ENCODE measurements around the gene PGS1.
A peak's percentile ranks its signal among the peaks of the same experiment; 100 is the strongest.

The PGS1 gene

GRCh38 chr17:78407387-78408000 is 29.0 kb downstream of the PGS1 start:
- H3K4me3 ChIP-seq (ENCODE audit: low read depth, low read length), result no peak overlapping the region
- peak; percentile 27 for DNase-seq (ENCODE audit: low read depth)
- TF ChIP-seq MAX (IDR thresholded peaks at IDR 0.05; ENCODE audit: low read depth, low read length), result no peak
- no peak for TF ChIP-seq POLR2A (IDR thresholded peaks at IDR 0.05; ENCODE audit: extremely low read depth, insufficient read length)
- TF ChIP-seq, protein P1, sequence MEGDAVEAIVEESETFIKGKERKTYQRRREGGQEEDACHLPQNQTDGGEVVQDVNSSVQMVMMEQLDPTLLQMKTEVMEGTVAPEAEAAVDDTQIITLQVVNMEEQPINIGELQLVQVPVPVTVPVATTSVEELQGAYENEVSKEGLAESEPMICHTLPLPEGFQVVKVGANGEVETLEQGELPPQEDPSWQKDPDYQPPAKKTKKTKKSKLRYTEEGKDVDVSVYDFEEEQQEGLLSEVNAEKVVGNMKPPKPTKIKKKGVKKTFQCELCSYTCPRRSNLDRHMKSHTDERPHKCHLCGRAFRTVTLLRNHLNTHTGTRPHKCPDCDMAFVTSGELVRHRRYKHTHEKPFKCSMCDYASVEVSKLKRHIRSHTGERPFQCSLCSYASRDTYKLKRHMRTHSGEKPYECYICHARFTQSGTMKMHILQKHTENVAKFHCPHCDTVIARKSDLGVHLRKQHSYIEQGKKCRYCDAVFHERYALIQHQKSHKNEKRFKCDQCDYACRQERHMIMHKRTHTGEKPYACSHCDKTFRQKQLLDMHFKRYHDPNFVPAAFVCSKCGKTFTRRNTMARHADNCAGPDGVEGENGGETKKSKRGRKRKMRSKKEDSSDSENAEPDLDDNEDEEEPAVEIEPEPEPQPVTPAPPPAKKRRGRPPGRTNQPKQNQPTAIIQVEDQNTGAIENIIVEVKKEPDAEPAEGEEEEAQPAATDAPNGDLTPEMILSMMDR (IDR thresholded peaks at IDR 0.05; ENCODE audit: low read depth, low read length), result no peak
- TF ChIP-seq MYC (IDR thresholded peaks at IDR 0.05; ENCODE audit: low read depth, low read length), result no peak

- TF ChIP-seq, protein P1 (IDR thresholded peaks at IDR 0.05; ENCODE audit: low read depth, low read length), result no peak
- no peak for TF ChIP-seq MYC (IDR thresholded peaks at IDR 0.05; ENCODE audit: low read depth, low read length)
- TF ChIP-seq MAX (IDR thresholded peaks at IDR 0.05; ENCODE audit: low read depth, low read length), result no peak
- TF ChIP-seq POLR2A (IDR thresholded peaks at IDR 0.05; ENCODE audit: extremely low read depth, insufficient read length), result no peak
- H3K4me3 ChIP-seq (ENCODE audit: low read depth, low read length), result no peak overlapping the region
- DNase-seq (ENCODE audit: low read depth), result no peak
Observed at GRCh38 chr17:78408476-78409050, 30.1 kb downstream of the PGS1 start.

GRCh38 chr17:78409191-78409928 is 30.9 kb downstream of the PGS1 start:
- H3K4me3 ChIP-seq (ENCODE audit: low read depth, low read length), result no peak overlapping the region
- no peak for TF ChIP-seq MAX (IDR thresholded peaks at IDR 0.05; ENCODE audit: low read depth, low read length)
- TF ChIP-seq POLR2A (IDR thresholded peaks at IDR 0.05; ENCODE audit: extremely low read depth, insufficient read length), result no peak
- TF ChIP-seq, protein P1 (IDR thresholded peaks at IDR 0.05; ENCODE audit: low read depth, low read length), result no peak
- TF ChIP-seq MYC (IDR thresholded peaks at IDR 0.05; ENCODE audit: low read depth, low read length), result no peak
- no peak for DNase-seq (ENCODE audit: low read depth)

GRCh38 chr17:78411241-78411857 is 32.9 kb downstream of the PGS1 start:
- TF ChIP-seq MAX (IDR thresholded peaks at IDR 0.05; ENCODE audit: low read depth, low read length), result no peak
- no peak for TF ChIP-seq MYC (IDR thresholded peaks at IDR 0.05; ENCODE audit: low read depth, low read length)
- TF ChIP-seq POLR2A (IDR thresholded peaks at IDR 0.05; ENCODE audit: extremely low read depth, insufficient read length), result no peak
- TF ChIP-seq, protein P1 (IDR thresholded peaks at IDR 0.05; ENCODE audit: low read depth, low read length), result no peak
- no peak for DNase-seq (ENCODE audit: low read depth)
- no peak overlapping the region for H3K4me3 ChIP-seq (ENCODE audit: low read depth, low read length)

DNA sequence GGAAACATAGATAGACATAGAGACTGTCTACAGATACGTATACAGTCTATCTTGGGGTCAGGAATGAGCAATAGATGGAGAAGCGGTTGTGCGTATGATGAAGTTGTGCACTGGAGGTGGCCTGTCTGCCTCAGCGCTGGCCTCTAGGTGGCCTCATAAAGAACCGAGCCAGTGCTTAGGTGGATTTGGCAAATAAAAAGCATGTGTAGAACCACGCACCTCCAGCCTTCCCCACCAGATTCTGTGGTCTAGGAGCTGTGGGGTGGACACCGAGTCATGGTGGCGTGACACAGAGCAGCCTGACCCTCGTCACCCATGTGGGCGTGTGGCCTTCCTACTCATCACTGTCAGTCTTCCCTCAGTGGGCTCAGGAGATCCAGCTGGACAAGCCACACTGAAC is 34.0 kb downstream of the PGS1 start:
- peak; percentile 48 for DNase-seq (ENCODE audit: low read depth)
- TF ChIP-seq, protein P1 (IDR thresholded peaks at IDR 0.05; ENCODE audit: low read depth, low read length), result peak; percentile 46
- TF ChIP-seq MAX (IDR thresholded peaks at IDR 0.05; ENCODE audit: low read depth, low read length) (no peak), MYC (IDR thresholded peaks at IDR 0.05; ENCODE audit: low read depth, low read length) (no peak)
- H3K4me3 ChIP-seq (ENCODE audit: low read depth, low read length), result no peak overlapping the region
